UCSD-AML1 (cell line): Measurements from ENCODE around the gene COMMD6.
"Not testable (repeated sequence)": the region's sequence is repeated elsewhere in the genome, so short reads cannot be mapped to it uniquely, and the experiment has no call there.

ENCODE experiments used
- DNase-seq: peaks from one replicate; lab custom pipeline; 2025; ENCODE audit not compliant: unreplicated experiment; lab: John Stamatoyannopoulos, UW

Gene COMMD6

GRCh38 chr13:75537401-75538365 lies at the start of gene COMMD6:
TSS of gene COMMD6 (minus strand) at chr13:75537841. CDS start at chr13:75537805, 36 bp downstream.
- DNase-seq, result peak; percentile 82

GRCh38 chr13:75585153-75585552 lies 47.5 kb upstream of the COMMD6 start:
- DNase-seq, result no peak

- no peak for DNase-seq
Observed at GRCh38 chr13:75583091-75583490, 45.5 kb upstream of the COMMD6 start.

GRCh38 chr13:75581874-75582640 lies 44.4 kb upstream of the COMMD6 start:
- DNase-seq, result no peak

- DNase-seq, result no peak
Observed at GRCh38 chr13:75579529-75579928, 41.9 kb upstream of the COMMD6 start.

- DNase-seq, result no peak
Observed at GRCh38 chr13:75569576-75569975, 31.9 kb upstream of the COMMD6 start.

GRCh38 chr13:75566658-75567057 lies 29.0 kb upstream of the COMMD6 start:
- no peak for DNase-seq

- DNase-seq, result no peak
Observed at GRCh38 chr13:75558145-75558840, 20.7 kb upstream of the COMMD6 start.

- no peak for DNase-seq
Observed at GRCh38 chr13:75556961-75557360, 19.3 kb upstream of the COMMD6 start.

GRCh38 chr13:75555836-75556235 lies 18.2 kb upstream of the COMMD6 start:
- DNase-seq, result no peak

GRCh38 chr13:75554981-75555380 lies 17.3 kb upstream of the COMMD6 start:
- no peak for DNase-seq

- no peak for DNase-seq
Observed at GRCh38 chr13:75554464-75554863, 16.8 kb upstream of the COMMD6 start.

GRCh38 chr13:75550159-75550567 lies 12.5 kb upstream of the COMMD6 start:
- no peak for DNase-seq

GRCh38 chr13:75549262-75550158 lies 11.9 kb upstream of the COMMD6 start, which contains the start of gene UCHL3:
TSS of gene UCHL3 (plus strand) at chr13:75549791. CDS start at chr13:75549821, 30 bp downstream.
- peak; percentile 97 for DNase-seq

- DNase-seq, result no peak
Observed at GRCh38 chr13:75547917-75548316, 10.3 kb upstream of the COMMD6 start.

GRCh38 chr13:75545386-75545785 lies 7.7 kb upstream of the COMMD6 start:
- not testable (repeated sequence) for DNase-seq

GRCh38 chr13:75544681-75545330 lies 7.2 kb upstream of the COMMD6 start:
- DNase-seq, result no peak

- no peak for DNase-seq
Observed at GRCh38 chr13:75541961-75542360, 4.3 kb upstream of the COMMD6 start.

GRCh38 chr13:75541287-75541686 lies 3.6 kb upstream of the COMMD6 start:
- peak; percentile 17 for DNase-seq

- DNase-seq, result no peak
Observed at GRCh38 chr13:75533861-75534260, 3.8 kb downstream of the COMMD6 start.
